Measurements from ENCODE around the gene PPP6C. TPM values are rescaled to one million over a fixed set of nuclear protein-coding genes. Genes with fewer than 3 reads are reported as not detected.

PPP6C gene
- total RNA-seq, 1 donor from 2014 or later, result 26.4 TPM

Other genes with a start within 250 kb of the PPP6C start
- 5.4 and 12.9 TPM in 2 replicates for gene GOLGA1, start 248.7 kb downstream of the PPP6C start, total RNA-seq
- 2.4 and 9.1 TPM in 2 replicates for gene SCAI, start 46.3 kb downstream of the PPP6C start, total RNA-seq
- 20.5 and 30.9 TPM in 2 replicates for gene RABEPK, start 10.7 kb upstream of the PPP6C start, total RNA-seq
- gene HSPA5, start 51.5 kb upstream of the PPP6C start, total RNA-seq, result 123 and 354 TPM in 2 replicates
- 32.3 and 50.0 TPM in 2 replicates for gene GAPVD1, start 72.0 kb upstream of the PPP6C start, total RNA-seq